Activated CD8-positive, alpha-beta memory T cell treated with anti-CD3 and anti-CD28 coated beads, Interleukin-2, amount 50 U/mL, for 24 hours (primary cell): ENCODE measurements around the gene APOM.

Source experiments
- DNase-seq: peaks from one replicate; pipeline ENCODE4 v3.0.0-alpha.2; 2020; ENCODE audit errors: extremely low read depth

APOM gene

GRCh38 chr6:31705931-31706330, 50.2 kb downstream of the APOM start:
- DNase-seq = no peak

DNA sequence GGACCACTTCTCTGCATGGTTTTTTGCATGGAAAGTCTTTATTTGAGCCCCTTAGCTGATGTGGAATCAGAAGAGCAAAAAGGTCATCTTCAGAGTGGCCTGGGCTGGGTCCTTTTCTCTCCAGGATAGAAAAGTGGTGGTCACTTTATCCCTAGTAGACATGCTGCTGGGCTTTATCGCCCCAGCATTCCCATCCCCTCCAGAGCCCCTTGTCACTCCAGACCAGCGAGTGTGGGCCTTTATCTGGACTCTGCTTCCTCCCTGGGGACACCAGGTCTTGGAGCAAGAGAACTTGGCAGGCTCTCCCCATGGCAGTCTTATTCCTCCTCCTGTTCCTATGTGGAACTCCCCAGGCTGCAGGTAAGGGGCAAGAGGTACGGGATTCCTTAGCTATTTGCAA, 50.9 kb downstream of the APOM start, which contains the start of gene LY6G6F:
TSS of gene LY6G6F (plus strand) at position 268 of the 400 bp plus-strand sequence. CDS start at position 309, 41 bp downstream.
- no peak for DNase-seq

- no peak for DNase-seq
These were observed 52.0 kb downstream of the APOM start for GRCh38 chr6:31707701-31708100.
